H1 (cell line): ENCODE data around the gene ZNF839. TPM values are rescaled to one million over a fixed set of nuclear protein-coding genes. Genes with fewer than 3 reads are reported as not detected.
A peak's percentile ranks its signal among the peaks of the same experiment; 100 is the strongest.

Experiments
- ASH2L ChIP-seq: fragments of 200-600, 300-600 bp; sonication (generic); IDR thresholded peaks from one replicate; pipeline ENCODE4 v1.7.1; 2017; ENCODE audit warnings: low read length
- KDM1A ChIP-seq: fragments of 200-600, 300-600 bp; sonication (generic); IDR thresholded peaks from 2 replicates; pipeline ENCODE4 v1.7.1; 2016; ENCODE audit warnings: mild to moderate bottlenecking, low read length, borderline replicate concordance
- KDM4A ChIP-seq: IDR thresholded peaks from one replicate; pipeline ENCODE4 v1.7.1; 2012; ENCODE audit warnings: low read depth, mild to moderate bottlenecking, moderate library complexity, low read length, inconsistent platforms; ENCODE audit not compliant: severe bottlenecking
- MAFK ChIP-seq: IDR thresholded peaks from 2 replicates; pipeline ENCODE4 v1.6.1; 2012; ENCODE audit warnings: low read depth, mild to moderate bottlenecking, improper control_type of control experiment, low read length
- POLR2AphosphoS5 ChIP-seq: IDR thresholded peaks from 2 replicates; pipeline ENCODE4 v1.6.1; 2011; ENCODE audit warnings: low read depth, low read length
- SAP30 ChIP-seq: fragments of 300-600 bp; sonication (generic); IDR thresholded peaks from 2 replicates; pipeline ENCODE4 v1.7.1; 2012; ENCODE audit warnings: low read length, moderate library complexity, mild to moderate bottlenecking, inconsistent platforms; ENCODE audit not compliant: insufficient read depth, insufficient replicate concordance
- SUZ12 ChIP-seq: fragments of 200-600 bp; sonication (generic); IDR thresholded peaks from 2 replicates; pipeline ENCODE4 v1.6.1; 2012; ENCODE audit warnings: mild to moderate bottlenecking, inconsistent platforms, low read length, moderate library complexity, mixed read lengths
- polyA plus RNA-seq, 7 experiments: library from polyadenylated mRNA; depleted of rRNA in 3 of 7; stranded (reverse) in 5 of 7; unstranded in 2 of 7; fragments of >200 nt in 5 of 7; fragments of 200-250 nt in 2 of 7; gene quantifications; 1 replicate in 5 of 7; 2 replicates in 1 of 7; 4 replicates in 1 of 7; pipeline versions ENCODE4 v1.2.1 to v1.2.3, GENCODE V29; 2011 to 2013; ENCODE audit warnings: missing spikeins in 2 of 7, mixed read lengths in 2 of 7
- total RNA-seq: library from RNA; stranded (reverse); fragmentation: NEBNext Ultra II Directional; extraction: Animal tissue kit (Norgen Biotek cat#: 25700); gene quantifications from 2 replicates; pipeline ENCODE4 v1.2.1, GENCODE V29; 2021

The ZNF839 gene
- total and polyA plus RNA-seq, 2 of the 8 experiments (the other 6 are each of a cell fraction or from before 2014, with no cell fraction given): 8.1 to 9.4 TPM

GRCh38 chr14:102314242-102315011 is 5.1 kb upstream of the ZNF839 start (continued):
- TF ChIP-seq KDM1A (peak; percentile 15; the same call in 1 of the 2 replicates), KDM4A (peak; percentile 52), ASH2L (no peak), MAFK (no peak), SUZ12 (peak; percentile 23; the same call in 1 of the 2 replicates), SAP30 (no peak), POLR2AphosphoS5 (no peak)
